Activated CD4-positive, alpha-beta memory T cell treated with anti-CD3 and anti-CD28 coated beads for 36 hours (primary cell): Measurements from ENCODE around the gene MAEL. TPM values are rescaled to one million over a fixed set of nuclear protein-coding genes. Genes with fewer than 3 reads are reported as not detected.
A peak's percentile ranks its signal among the peaks of the same experiment; 100 is the strongest.

ENCODE experiments used
- CTCF ChIA-PET: fragments of 350-600 bp; sonication (Branson Sonifier 250); formaldehyde crosslinking; loops from one replicate; lab custom pipeline; 2021; ENCODE audit warnings: antibody characterized with exemption, inconsistent platforms; lab: Charles Lee
- POLR2A ChIA-PET: fragments of 350-600 bp; sonication (Branson Sonifier 250); formaldehyde crosslinking; loops from one replicate; lab custom pipeline; 2021; ENCODE audit warnings: antibody characterized with exemption; lab: Charles Lee
- DNase-seq: peaks from one replicate; pipeline ENCODE4 v3.0.0-alpha.2; 2020
- H3K27ac Mint-ChIP-seq: one replicate; pipeline ENCODE4 v1.8.0; 2021; ENCODE audit warnings: mixed read lengths
- H3K27me3 Mint-ChIP-seq: one replicate; pipeline ENCODE4 v1.8.0; 2021; ENCODE audit warnings: mixed read lengths
- H3K36me3 Mint-ChIP-seq: one replicate; pipeline ENCODE4 v1.8.0; 2021; ENCODE audit warnings: mixed read lengths
- H3K4me1 Mint-ChIP-seq: one replicate; pipeline ENCODE4 v1.8.0; 2021; ENCODE audit warnings: low read depth, mixed read lengths
- H3K4me3 Mint-ChIP-seq: one replicate; pipeline ENCODE4 v1.8.0; 2021; ENCODE audit warnings: mild to moderate bottlenecking, mixed read lengths
- H3K9me3 Mint-ChIP-seq: one replicate; pipeline ENCODE4 v1.8.0; 2021; ENCODE audit warnings: mixed read lengths
- intact Hi-C: fragments of 100-400 bp; cut with micrococcal nuclease; formaldehyde crosslinking; loops from one replicate; pipeline ENCODE4 v1.15.1; 2023
- total RNA-seq, 2 experiments: library from RNA; stranded (reverse); gene quantifications; one replicate each; pipeline ENCODE4 v1.2.3, GENCODE V29; 2021

Gene MAEL
- total RNA-seq, 2 experiments from 2014 or later, result 0.19 TPM; not detected in 1

- ChIA-PET POLR2A (interaction anchor here (1.9 kb wide), 1 partner anchor 149 kb away, joined by 8 read pairs; no protein-coding TSS in a partner anchor), CTCF (interaction anchor here (0.5 to 18.6 kb wide), 63 partner anchors 9 to 580 kb away, joined by 3 to 918 read pairs (median 4); partner anchors contain the start of genes CREG1, GPA33, ILDR2 and POGK)
- H3K27me3 Mint-ChIP-seq, result no peaks in the 10 kb centered on the region
- peaks cover 6% of the 10 kb centered on the region for H3K4me1 Mint-ChIP-seq
- intact Hi-C loops, result loop anchor here (1.0 to 5.0 kb wide), 6 partner anchors 84 to 1137 kb away; partner anchors contain the start of genes ILDR2, POGK and TADA1
- peak; percentile 84 for DNase-seq
- no peaks in the 10 kb centered on the region for H3K36me3 Mint-ChIP-seq
- no peak overlapping the region for H3K27ac Mint-ChIP-seq
- no peaks in the 10 kb centered on the region for H3K9me3 Mint-ChIP-seq
- H3K4me3 Mint-ChIP-seq, result no peak overlapping the region
Observed at GRCh38 chr1:167059045-167059808, 70.1 kb downstream of the MAEL start.

GRCh38 chr1:167059809-167060107, 70.7 kb downstream of the MAEL start:
- POLR2A ChIA-PET, result interaction anchor here (1.9 kb wide), 1 partner anchor 150 kb away, joined by 8 read pairs; no protein-coding TSS in a partner anchor
- H3K27ac Mint-ChIP-seq, result no peak overlapping the region

GRCh38 chr1:167060141-167061072, 71.3 kb downstream of the MAEL start:
- intact Hi-C loops, result no loop called here
- CTCF ChIA-PET, result interaction anchor here (0.6 to 18.6 kb wide), 33 partner anchors 17 to 494 kb away, joined by 3 to 918 read pairs (median 6); partner anchors contain the start of genes CREG1, ILDR2, POGK and POU2F1

More at GRCh38 chr1:167059809-167060107, 70.7 kb downstream of the MAEL start:
- DNase-seq, result no peak
- Mint-ChIP-seq H3K36me3 (no peaks in the 10 kb centered on the region), H3K27me3 (no peaks in the 10 kb centered on the region), H3K4me1 (peaks cover 6% of the 10 kb centered on the region), H3K4me3 (no peak overlapping the region), H3K9me3 (no peaks in the 10 kb centered on the region)
- CTCF ChIA-PET, result interaction anchor here (0.6 to 18.6 kb wide), 49 partner anchors 9 to 495 kb away, joined by 3 to 918 read pairs (median 5); partner anchors contain the start of genes CREG1, GPA33, ILDR2 and POGK
- intact Hi-C loops, result loop anchor here (1.0 to 5.0 kb wide), 6 partner anchors 85 to 1137 kb away; partner anchors contain the start of genes ILDR2, POGK and TADA1

DNA sequence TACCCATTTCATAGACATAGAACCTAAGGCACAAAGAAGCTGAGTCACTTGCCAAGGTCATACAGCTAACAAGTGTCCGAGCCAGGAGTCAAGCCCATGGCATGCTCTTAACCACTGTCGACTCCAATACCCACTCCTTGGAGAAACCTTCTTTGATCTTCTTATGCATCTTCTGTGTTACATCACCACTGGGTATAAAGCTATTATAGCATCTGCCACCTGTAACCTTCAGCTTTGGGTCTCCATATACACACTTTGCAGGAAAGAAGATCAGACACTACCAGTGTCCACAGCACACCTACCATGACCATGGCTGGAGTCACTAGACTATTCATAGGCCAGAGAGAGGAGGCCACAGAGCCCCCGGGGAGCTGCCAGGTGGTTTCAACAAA, 72.0 kb downstream of the MAEL start:
- intact Hi-C loops, result no loop called here

More at GRCh38 chr1:167060141-167061072, 71.3 kb downstream of the MAEL start:
- H3K4me1 Mint-ChIP-seq, result peaks cover 6% of the 10 kb centered on the region
- no peak overlapping the region for H3K27ac Mint-ChIP-seq
- no peaks in the 10 kb centered on the region for H3K27me3 Mint-ChIP-seq
- POLR2A ChIA-PET, result interaction anchor here (0.6 kb wide), 1 partner anchor 135 kb away, joined by 3 read pairs; no protein-coding TSS in a partner anchor
- DNase-seq, result no peak
- no peak overlapping the region for H3K4me3 Mint-ChIP-seq
- H3K36me3 Mint-ChIP-seq, result no peaks in the 10 kb centered on the region
- no peaks in the 10 kb centered on the region for H3K9me3 Mint-ChIP-seq

GRCh38 chr1:167064621-167065020, 75.5 kb downstream of the MAEL start:
- ChIA-PET POLR2A (no interaction called here), CTCF (interaction anchor here (1.2 to 18.6 kb wide), 6 partner anchors 56 to 469 kb away, joined by 3 to 918 read pairs (median 6); partner anchors contain the start of gene POU2F1)
- DNase-seq, result no peak
- intact Hi-C loops, result loop anchor here (5.0 kb wide), 3 partner anchors 143 to 488 kb away; partner anchors contain the start of gene CREG1
- H3K9me3 Mint-ChIP-seq, result no peaks in the 10 kb centered on the region
- H3K27me3 Mint-ChIP-seq, result no peaks in the 10 kb centered on the region
- no peaks in the 10 kb centered on the region for H3K36me3 Mint-ChIP-seq
- no peak overlapping the region for H3K4me3 Mint-ChIP-seq
- no peak overlapping the region for H3K27ac Mint-ChIP-seq
- H3K4me1 Mint-ChIP-seq, result peaks cover 2% of the 10 kb centered on the region

More for the DNA sequence above, 72.0 kb downstream of the MAEL start:
- Mint-ChIP-seq H3K4me3 (no peak overlapping the region), H3K9me3 (no peaks in the 10 kb centered on the region), H3K36me3 (no peaks in the 10 kb centered on the region), H3K27ac (no peak overlapping the region), H3K27me3 (no peaks in the 10 kb centered on the region), H3K4me1 (peaks cover 6% of the 10 kb centered on the region)
- CTCF ChIA-PET, result interaction anchor here (0.8 to 18.6 kb wide), 12 partner anchors 10 to 222 kb away, joined by 3 to 918 read pairs (median 6); partner anchors contain the start of genes ILDR2, POGK, POU2F1 and TADA1
- POLR2A ChIA-PET, result no interaction called here
- no peak for DNase-seq

GRCh38 chr1:167065471-167065870, 76.4 kb downstream of the MAEL start:
- Mint-ChIP-seq H3K4me3 (no peak overlapping the region), H3K4me1 (peaks cover 2% of the 10 kb centered on the region), H3K36me3 (no peaks in the 10 kb centered on the region), H3K9me3 (no peaks in the 10 kb centered on the region), H3K27ac (no peak overlapping the region), H3K27me3 (no peaks in the 10 kb centered on the region)
- intact Hi-C loops, result loop anchor here (5.0 kb wide), 3 partner anchors 142 to 487 kb away; partner anchors contain the start of gene CREG1
- ChIA-PET POLR2A (no interaction called here), CTCF (interaction anchor here (1.0 to 18.6 kb wide), 11 partner anchors 55 to 490 kb away, joined by 3 to 918 read pairs (median 6); partner anchors contain the start of gene POU2F1)
- no peak for DNase-seq

DNA sequence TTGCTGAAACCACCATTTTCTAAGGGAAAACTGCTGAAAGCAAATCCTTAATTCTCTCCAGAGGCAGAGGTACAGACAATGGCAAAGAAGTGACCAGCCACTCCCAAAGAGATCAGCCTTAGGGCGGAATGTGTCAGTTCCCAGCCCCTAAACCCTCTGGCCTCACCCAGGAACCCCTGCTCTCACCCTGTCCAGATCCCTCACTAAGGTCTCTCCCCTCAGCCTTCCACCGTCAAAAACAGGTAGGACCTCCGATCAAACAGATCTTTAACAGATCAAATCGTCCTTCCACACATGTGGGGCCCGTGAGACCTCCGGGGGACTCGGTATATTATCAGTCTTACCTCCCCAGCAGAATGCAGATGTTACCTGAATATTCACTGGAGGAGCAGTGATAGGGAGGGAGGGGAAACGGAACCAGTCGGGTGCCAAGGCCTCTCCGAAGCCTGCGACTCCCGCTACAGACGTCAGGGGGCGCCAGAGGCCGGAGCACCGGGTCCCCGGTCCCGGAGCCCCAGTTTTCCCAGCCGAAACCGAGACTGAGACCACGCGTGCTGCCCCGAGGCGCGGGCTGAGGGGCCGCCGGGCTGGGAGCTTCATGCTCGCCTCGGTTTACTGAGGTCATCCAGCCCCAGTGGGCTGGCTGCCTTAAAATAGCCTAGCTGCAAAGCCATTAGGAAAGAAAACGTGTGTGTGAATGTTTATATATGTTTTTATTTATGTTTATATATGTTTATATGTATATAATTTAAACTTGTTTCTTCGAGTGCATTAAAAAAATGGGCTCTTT, 77.4 kb downstream of the MAEL start:
- Mint-ChIP-seq H3K4me1 (peaks cover 2% of the 10 kb centered on the region), H3K27me3 (no peaks in the 10 kb centered on the region), H3K27ac (no peak overlapping the region), H3K9me3 (no peaks in the 10 kb centered on the region), H3K36me3 (no peaks in the 10 kb centered on the region), H3K4me3 (peak overlapping the region; percentile 30)
- peak; percentile 83 for DNase-seq
- CTCF ChIA-PET, result interaction anchor here (0.6 to 18.6 kb wide), 45 partner anchors 10 to 495 kb away, joined by 3 to 918 read pairs (median 4); partner anchors contain the start of genes CREG1, GPA33, POU2F1 and TADA1
- POLR2A ChIA-PET, result no interaction called here
- intact Hi-C loops, result loop anchor here (1.0 to 5.0 kb wide), 6 partner anchors 58 to 486 kb away; partner anchors contain the start of genes CREG1 and POU2F1

GRCh38 chr1:167067904-167068303, 78.8 kb downstream of the MAEL start:
- peaks cover 2% of the 10 kb centered on the region for H3K4me1 Mint-ChIP-seq
- CTCF ChIA-PET, result interaction anchor here (1.6 kb wide), 1 partner anchor 152 kb away, joined by 10 read pairs; the partner anchor contains the start of gene POU2F1
- H3K9me3 Mint-ChIP-seq, result no peaks in the 10 kb centered on the region
- DNase-seq, result no peak
- H3K27ac Mint-ChIP-seq, result no peak overlapping the region
- H3K4me3 Mint-ChIP-seq, result no peak overlapping the region
- H3K36me3 Mint-ChIP-seq, result no peaks in the 10 kb centered on the region
- POLR2A ChIA-PET, result no interaction called here
- H3K27me3 Mint-ChIP-seq, result no peaks in the 10 kb centered on the region
- intact Hi-C loops, result loop anchor here (2.0 to 5.0 kb wide), 4 partner anchors 139 to 484 kb away; partner anchors contain the start of gene CREG1

DNA sequence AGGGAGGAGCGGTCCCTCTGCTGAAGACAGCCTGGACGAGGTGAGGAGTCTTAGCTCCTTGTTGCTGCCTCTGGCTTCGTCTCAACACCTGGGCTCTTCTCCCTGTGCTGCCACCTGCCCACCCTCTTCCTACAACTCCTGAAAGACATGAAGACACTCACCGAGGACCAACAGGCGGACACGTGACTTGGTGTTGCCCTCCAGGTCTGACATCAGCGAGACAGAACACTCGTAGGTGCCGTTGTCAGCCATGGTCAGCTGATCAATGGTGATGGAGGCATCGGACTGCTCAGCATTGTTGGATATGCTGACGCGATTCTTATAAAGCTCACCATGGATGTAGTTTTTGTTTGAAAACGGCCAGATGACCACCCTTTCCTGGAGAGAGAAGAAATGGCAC, 79.7 kb downstream of the MAEL start:
- H3K4me3 Mint-ChIP-seq, result no peak overlapping the region
- CTCF ChIA-PET, result interaction anchor here (1.3 to 1.6 kb wide), 4 partner anchors 10 to 333 kb away, joined by 3 to 10 read pairs (median 4); partner anchors contain the start of gene POU2F1
- H3K27ac Mint-ChIP-seq, result no peak overlapping the region

DNA sequence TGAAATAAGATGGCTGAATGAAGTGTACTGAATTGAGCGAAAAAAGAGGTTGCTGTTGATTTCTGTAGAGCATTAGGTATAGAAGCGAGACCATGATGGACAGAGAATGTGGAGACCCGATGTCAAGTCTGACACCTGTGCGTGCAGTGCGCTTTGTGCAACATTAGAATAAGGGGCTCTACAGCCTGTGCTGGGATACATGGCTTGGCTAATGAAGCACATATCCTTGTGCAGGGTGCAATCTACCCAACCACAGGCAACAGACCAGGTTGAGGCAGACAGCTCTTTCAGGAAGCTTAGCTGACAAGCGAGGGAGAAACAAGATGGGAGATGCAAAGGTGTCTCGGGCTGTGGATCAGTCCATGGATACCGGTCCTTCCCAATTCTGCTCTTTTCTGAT, 82.2 kb downstream of the MAEL start:
- DNase-seq, result no peak
- Mint-ChIP-seq H3K9me3 (no peaks in the 10 kb centered on the region), H3K36me3 (no peaks in the 10 kb centered on the region), H3K4me3 (no peak overlapping the region), H3K27ac (no peak overlapping the region), H3K4me1 (peaks cover 11% of the 10 kb centered on the region), H3K27me3 (no peaks in the 10 kb centered on the region)
- POLR2A ChIA-PET, result no interaction called here
- CTCF ChIA-PET, result interaction anchor here (1.0 kb wide), 1 partner anchor 53 kb away, joined by 3 read pairs; no protein-coding TSS in a partner anchor
- intact Hi-C loops, result no loop called here

More for the DNA sequence above, 79.7 kb downstream of the MAEL start:
- Mint-ChIP-seq H3K9me3 (no peaks in the 10 kb centered on the region), H3K36me3 (no peaks in the 10 kb centered on the region), H3K27me3 (no peaks in the 10 kb centered on the region), H3K4me1 (peaks cover 2% of the 10 kb centered on the region)
- intact Hi-C loops, result loop anchor here (5.0 kb wide), 3 partner anchors 139 to 484 kb away; partner anchors contain the start of gene CREG1
- no peak for DNase-seq
- POLR2A ChIA-PET, result no interaction called here
